Retinal pigment epithelial cell (primary cell): ENCODE measurements around the gene CNIH3.
A peak's percentile ranks its signal among the peaks of the same experiment; 100 is the strongest.

Experiments used
- DNase-seq: peaks from one replicate; pipeline ENCODE4 v3.0.0-alpha.2; 2010; ENCODE audit warnings: low read depth
- H3K4me3 ChIP-seq: 2 replicates; pipeline ENCODE4 v1.5.1; 2011; ENCODE audit warnings: mild to moderate bottlenecking, low read length, control low read depth, moderate library complexity
- CTCF ChIP-seq: conservative IDR thresholded peaks from 2 replicates; pipeline ENCODE4 v1.5.1; 2011; ENCODE audit warnings: low read depth, low read length, control low read depth, inconsistent platforms

Gene CNIH3

GRCh38 chr1:224632921-224633321 lies 16.8 kb downstream of the CNIH3 start:
- no peak overlapping the region for H3K4me3 ChIP-seq
- no peak for TF ChIP-seq CTCF
- DNase-seq: no peak

GRCh38 chr1:224635356-224635755 lies 19.2 kb downstream of the CNIH3 start:
- H3K4me3 ChIP-seq: no peak overlapping the region
- TF ChIP-seq CTCF: no peak
- DNase-seq: no peak

- no peak for TF ChIP-seq CTCF
- peak; percentile 94 for DNase-seq
- no peak overlapping the region for H3K4me3 ChIP-seq
Observed at GRCh38 chr1:224637515-224637914, 21.4 kb downstream of the CNIH3 start.

GRCh38 chr1:224637936-224638335 lies 21.8 kb downstream of the CNIH3 start:
- no peak overlapping the region for H3K4me3 ChIP-seq
- TF ChIP-seq CTCF: no peak
- DNase-seq: no peak

- H3K4me3 ChIP-seq: no peak overlapping the region
- DNase-seq: no peak
- no peak for TF ChIP-seq CTCF
Observed at GRCh38 chr1:224639426-224639975, 23.4 kb downstream of the CNIH3 start.

GRCh38 chr1:224640018-224640417 lies 23.9 kb downstream of the CNIH3 start:
- DNase-seq: no peak
- TF ChIP-seq CTCF: no peak
- H3K4me3 ChIP-seq: no peak overlapping the region

- DNase-seq: no peak
- H3K4me3 ChIP-seq: no peak overlapping the region
- TF ChIP-seq CTCF: no peak
Observed at GRCh38 chr1:224640587-224640986, 24.5 kb downstream of the CNIH3 start.
